Keratinocyte (primary cell): ENCODE data around the gene TRAPPC14.

Source experiments
- CTCF ChIP-seq, 3 experiments: IDR thresholded peaks in 1 of 3; conservative IDR thresholded peaks in 1 of 3; optimal IDR thresholded peaks in 1 of 3; 2 replicates in 2 of 3; 3 replicates in 1 of 3; pipeline versions ENCODE3 to v1.5.1; 2011; ENCODE audit warnings: low read length in 3 of 3, mild to moderate bottlenecking in 3 of 3, moderate library complexity in 2 of 3, control low read depth in 1 of 3, inconsistent platforms in 1 of 3; ENCODE audit not compliant: insufficient read depth in 2 of 3; ENCODE audit errors: extremely low read depth in 1 of 3
- EZH2 ChIP-seq: IDR thresholded peaks from one replicate; pipeline ENCODE4 v1.6.1; 2012; ENCODE audit warnings: inconsistent platforms, mild to moderate bottlenecking, low read length, moderate library complexity

- TF ChIP-seq CTCF (optimal IDR thresholded peaks at IDR 0.05 in 1 of 3, IDR thresholded peaks at IDR 0.05 in 1 of 3, conservative IDR thresholded peaks at IDR 0.05 in 1 of 3; ENCODE audit: extremely low read depth in 1 of 3, insufficient read depth in 2 of 3, low read length in 3 of 3): no peak
- no peak for TF ChIP-seq EZH2
These were observed 20.4 kb downstream of the TRAPPC14 start for GRCh38 chr7:100137851-100138760.
